Measurements from ENCODE around the gene PRAMEF15. TPM values are rescaled to one million over a fixed set of nuclear protein-coding genes. Genes with fewer than 3 reads are reported as not detected.
"Not testable (repeated sequence)": the region's sequence is repeated elsewhere in the genome, so short reads cannot be mapped to it uniquely, and the experiment has no call there.

The PRAMEF15 gene
- total RNA-seq, 1 experiment from 2014 or later, result not detected

GRCh38 chr1:13298699-13299098, 16.7 kb upstream of the PRAMEF15 start:
- H3K9me2 ChIP-seq (replicated peaks; ENCODE audit: low read length); DNase-seq; H2AFZ ChIP-seq (ENCODE audit: low read length); H3K79me2 ChIP-seq (ENCODE audit: low read length); H3K4me3 ChIP-seq (ENCODE audit: low read length); BruUV-seq (replicated peaks); H3K36me3 ChIP-seq (ENCODE audit: low read depth, low read length); H3K4me2 ChIP-seq (ENCODE audit: low read length); H3K27me3 ChIP-seq (ENCODE audit: low read length); H3F3A ChIP-seq (ENCODE audit: low read length, unreplicated experiment); CTCF ChIA-PET; POLR2A ChIA-PET (ENCODE audit: unreplicated experiment); intact Hi-C loops (cut with micrococcal nuclease); H3K27ac ChIP-seq (ENCODE audit: low read length); ATAC-seq; H4K20me1 ChIP-seq (ENCODE audit: low read length); H3K9me3 ChIP-seq (ENCODE audit: low read length); H3K4me1 ChIP-seq (ENCODE audit: insufficient read depth, low read length); H3K9ac ChIP-seq (ENCODE audit: low read length): not testable (repeated sequence)

GRCh38 chr1:13302197-13302596, 13.2 kb upstream of the PRAMEF15 start:
- H4K20me1 ChIP-seq (ENCODE audit: low read length); BruUV-seq (replicated peaks); CTCF ChIA-PET; intact Hi-C loops (cut with micrococcal nuclease); H3K4me3 ChIP-seq (ENCODE audit: low read length); H3K27ac ChIP-seq (ENCODE audit: low read length); H3K9me2 ChIP-seq (replicated peaks; ENCODE audit: low read length); H3K27me3 ChIP-seq (ENCODE audit: low read length); DNase-seq; H3K9ac ChIP-seq (ENCODE audit: low read length); H3K36me3 ChIP-seq (ENCODE audit: low read depth, low read length); H2AFZ ChIP-seq (ENCODE audit: low read length); POLR2A ChIA-PET (ENCODE audit: unreplicated experiment); H3K4me2 ChIP-seq (ENCODE audit: low read length); H3K4me1 ChIP-seq (ENCODE audit: insufficient read depth, low read length); ATAC-seq; H3K79me2 ChIP-seq (ENCODE audit: low read length); H3F3A ChIP-seq (ENCODE audit: low read length, unreplicated experiment); H3K9me3 ChIP-seq (ENCODE audit: low read length): not testable (repeated sequence)

GRCh38 chr1:13303239-13303638, 12.1 kb upstream of the PRAMEF15 start, which contains the start of gene PRAMEF33:
Gene PRAMEF33 (plus strand): TSS chr1:13303539. CDS start chr1:13305955, 2,416 bp downstream.
- H3K9me2 ChIP-seq (replicated peaks; ENCODE audit: low read length); H3K4me2 ChIP-seq (ENCODE audit: low read length); H2AFZ ChIP-seq (ENCODE audit: low read length); BruUV-seq (replicated peaks); H4K20me1 ChIP-seq (ENCODE audit: low read length); H3F3A ChIP-seq (ENCODE audit: low read length, unreplicated experiment); H3K9ac ChIP-seq (ENCODE audit: low read length); DNase-seq; ATAC-seq; intact Hi-C loops (cut with micrococcal nuclease); H3K4me1 ChIP-seq (ENCODE audit: insufficient read depth, low read length); H3K27ac ChIP-seq (ENCODE audit: low read length); H3K36me3 ChIP-seq (ENCODE audit: low read depth, low read length); H3K9me3 ChIP-seq (ENCODE audit: low read length); POLR2A ChIA-PET (ENCODE audit: unreplicated experiment); H3K27me3 ChIP-seq (ENCODE audit: low read length); H3K4me3 ChIP-seq (ENCODE audit: low read length); CTCF ChIA-PET; H3K79me2 ChIP-seq (ENCODE audit: low read length): not testable (repeated sequence)

- DNase-seq; H3K36me3 ChIP-seq (ENCODE audit: low read depth, low read length); BruUV-seq (replicated peaks); ATAC-seq; H3F3A ChIP-seq (ENCODE audit: low read length, unreplicated experiment); H3K79me2 ChIP-seq (ENCODE audit: low read length); H3K9me2 ChIP-seq (replicated peaks; ENCODE audit: low read length); H3K4me2 ChIP-seq (ENCODE audit: low read length); H3K27me3 ChIP-seq (ENCODE audit: low read length); H3K27ac ChIP-seq (ENCODE audit: low read length); H3K4me1 ChIP-seq (ENCODE audit: insufficient read depth, low read length); H4K20me1 ChIP-seq (ENCODE audit: low read length); CTCF ChIA-PET; POLR2A ChIA-PET (ENCODE audit: unreplicated experiment); H3K4me3 ChIP-seq (ENCODE audit: low read length); intact Hi-C loops (cut with micrococcal nuclease); H2AFZ ChIP-seq (ENCODE audit: low read length); H3K9ac ChIP-seq (ENCODE audit: low read length); H3K9me3 ChIP-seq (ENCODE audit: low read length): not testable (repeated sequence)
Measured at GRCh38 chr1:13342496-13342895, 27.1 kb downstream of the PRAMEF15 start.

GRCh38 chr1:13347034-13347433, 31.7 kb downstream of the PRAMEF15 start, which contains the start of gene PRAMEF14:
Gene PRAMEF14 (minus strand): TSS chr1:13347134. CDS start chr1:13345314, 1,820 bp downstream.
- H4K20me1 ChIP-seq (ENCODE audit: low read length); H3K79me2 ChIP-seq (ENCODE audit: low read length); H3K9me3 ChIP-seq (ENCODE audit: low read length); H3K27ac ChIP-seq (ENCODE audit: low read length); CTCF ChIA-PET; H3K4me3 ChIP-seq (ENCODE audit: low read length); POLR2A ChIA-PET (ENCODE audit: unreplicated experiment); H3K4me2 ChIP-seq (ENCODE audit: low read length); H3K9me2 ChIP-seq (replicated peaks; ENCODE audit: low read length); H3K9ac ChIP-seq (ENCODE audit: low read length); H3K27me3 ChIP-seq (ENCODE audit: low read length); H3K36me3 ChIP-seq (ENCODE audit: low read depth, low read length); DNase-seq; H3F3A ChIP-seq (ENCODE audit: low read length, unreplicated experiment); H2AFZ ChIP-seq (ENCODE audit: low read length); H3K4me1 ChIP-seq (ENCODE audit: insufficient read depth, low read length); BruUV-seq (replicated peaks); ATAC-seq; intact Hi-C loops (cut with micrococcal nuclease): not testable (repeated sequence)

- H3K4me1 ChIP-seq (ENCODE audit: insufficient read depth, low read length); H4K20me1 ChIP-seq (ENCODE audit: low read length); H2AFZ ChIP-seq (ENCODE audit: low read length); H3K4me3 ChIP-seq (ENCODE audit: low read length); BruUV-seq (replicated peaks); CTCF ChIA-PET; H3K9me3 ChIP-seq (ENCODE audit: low read length); H3K36me3 ChIP-seq (ENCODE audit: low read depth, low read length); POLR2A ChIA-PET (ENCODE audit: unreplicated experiment); H3K9ac ChIP-seq (ENCODE audit: low read length); intact Hi-C loops (cut with micrococcal nuclease); H3F3A ChIP-seq (ENCODE audit: low read length, unreplicated experiment); H3K9me2 ChIP-seq (replicated peaks; ENCODE audit: low read length); H3K27me3 ChIP-seq (ENCODE audit: low read length); DNase-seq; ATAC-seq; H3K4me2 ChIP-seq (ENCODE audit: low read length); H3K27ac ChIP-seq (ENCODE audit: low read length); H3K79me2 ChIP-seq (ENCODE audit: low read length): not testable (repeated sequence)
Measured at GRCh38 chr1:13353476-13353875, 38.1 kb downstream of the PRAMEF15 start.

- H3K4me1 ChIP-seq (ENCODE audit: insufficient read depth, low read length); H3K9me2 ChIP-seq (replicated peaks; ENCODE audit: low read length); H3F3A ChIP-seq (ENCODE audit: low read length, unreplicated experiment); H3K4me3 ChIP-seq (ENCODE audit: low read length); H3K27me3 ChIP-seq (ENCODE audit: low read length); ATAC-seq; intact Hi-C loops (cut with micrococcal nuclease); H2AFZ ChIP-seq (ENCODE audit: low read length); POLR2A ChIA-PET (ENCODE audit: unreplicated experiment); DNase-seq; H3K9me3 ChIP-seq (ENCODE audit: low read length); CTCF ChIA-PET; H4K20me1 ChIP-seq (ENCODE audit: low read length); H3K9ac ChIP-seq (ENCODE audit: low read length); H3K4me2 ChIP-seq (ENCODE audit: low read length); BruUV-seq (replicated peaks); H3K36me3 ChIP-seq (ENCODE audit: low read depth, low read length); H3K79me2 ChIP-seq (ENCODE audit: low read length); H3K27ac ChIP-seq (ENCODE audit: low read length): not testable (repeated sequence)
Measured at GRCh38 chr1:13354475-13354874, 39.1 kb downstream of the PRAMEF15 start.
